Lower lobe of right lung (tissue), 2 donors: ENCODE results near the gene HSPG2. TPM values are rescaled to one million over a fixed set of nuclear protein-coding genes. Genes with fewer than 3 reads are reported as not detected.

Experiments
- ATAC-seq, 2 donors: fragments of 200-7000 bp; cut with Tn5 transposase; one replicate each; pipeline ENCODE4 v1.9.1; 2020 to 2022; ENCODE audit warnings: mild to moderate bottlenecking in 2 of 2, moderate library complexity in 2 of 2
- DNase-seq: peaks from one replicate; pipeline ENCODE4 v3.0.0-alpha.2; 2020
- H3K27ac ChIP-seq: fragments of 200-600 bp; one replicate; pipeline ENCODE4 v1.8.0; 2022
- H3K27me3 ChIP-seq: fragments of 200-600 bp; one replicate; pipeline ENCODE4 v1.8.0; 2022; ENCODE audit warnings: low read depth
- H3K36me3 ChIP-seq: fragments of 200-600 bp; one replicate; pipeline ENCODE4 v1.8.0; 2022; ENCODE audit warnings: mild to moderate bottlenecking
- H3K4me1 ChIP-seq: fragments of 200-600 bp; one replicate; pipeline ENCODE4 v1.8.0; 2022
- H3K4me3 ChIP-seq: fragments of 200-600 bp; one replicate; pipeline ENCODE4 v1.8.0; 2022; ENCODE audit warnings: mild to moderate bottlenecking
- H3K9me3 ChIP-seq: fragments of 200-600 bp; one replicate; pipeline ENCODE4 v1.8.0; 2022
- intact Hi-C: fragments of 100-400 bp; cut with DNase I; formaldehyde crosslinking; loops from one replicate; pipeline ENCODE4 v1.11.0; 2022
- total RNA-seq: library from RNA; stranded (reverse); fragmentation: NEBNext Ultra II Directional; extraction: Animal tissue kit (Norgen Biotek cat#: 25700); gene quantifications from one replicate; pipeline ENCODE4 v1.2.1, GENCODE V29; 2021
- TF ChIP-seq, protein P1 (sequence below): fragments of 200-600 bp; IDR thresholded peaks from one replicate; pipeline ENCODE4 v1.8.0; 2022; ENCODE audit warnings: antibody characterized with exemption, mild to moderate bottlenecking
- donor health status: DM: no; HTN: yes; CAD: no; lungs with severe emphysema.

HSPG2 gene
- total RNA-seq, 1 donor from 2014 or later, result 216 TPM

DNA sequence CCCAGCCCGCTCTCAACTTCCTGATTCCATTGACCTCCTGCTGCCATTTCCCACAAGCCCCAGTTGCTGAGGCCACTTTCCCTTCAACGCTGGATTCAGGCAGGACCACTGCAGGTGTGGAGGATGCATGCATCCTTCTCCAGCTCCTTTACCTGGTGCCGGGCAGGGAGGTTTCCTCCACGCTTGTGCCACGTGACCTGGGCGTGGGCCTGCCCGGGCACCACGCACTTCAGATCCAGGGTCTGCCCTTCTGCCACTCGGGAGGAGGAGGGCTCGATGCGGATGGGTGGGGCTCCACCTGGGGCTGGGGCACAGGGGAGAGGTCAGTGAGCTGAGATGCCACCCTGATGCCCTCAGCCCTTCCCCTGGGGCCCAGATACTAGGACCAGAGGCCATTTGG lies 93.1 kb downstream of the HSPG2 start:
- peaks cover 100% of the 10 kb centered on the region for H3K36me3 ChIP-seq
- intact Hi-C loops, result no loop called here

DNA sequence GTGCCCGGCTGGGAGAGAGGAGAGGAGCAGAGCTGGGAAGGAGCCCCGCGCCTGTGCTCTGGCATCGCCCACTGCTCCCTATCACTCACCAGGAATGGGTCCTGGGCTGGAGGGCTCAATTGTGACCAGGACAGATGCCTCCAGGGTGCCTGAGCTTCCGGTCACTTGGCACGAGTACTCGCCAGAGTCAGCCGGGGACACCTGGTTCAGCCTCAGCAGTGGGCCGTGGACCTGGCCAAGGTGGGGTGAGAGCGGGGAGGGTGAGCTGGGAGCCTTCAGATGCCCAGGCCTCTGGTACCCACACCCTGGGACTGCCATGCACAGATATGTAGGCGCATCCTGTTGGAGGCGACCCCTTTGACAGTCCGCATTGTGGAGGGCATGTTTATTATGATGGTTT lies 93.9 kb downstream of the HSPG2 start:
- no peak for ATAC-seq
- DNase-seq, result no peak
- no peaks in the 10 kb centered on the region for H3K4me1 ChIP-seq
- intact Hi-C loops, result no loop called here
- no peaks in the 10 kb centered on the region for H3K27me3 ChIP-seq
- TF ChIP-seq, protein P1, sequence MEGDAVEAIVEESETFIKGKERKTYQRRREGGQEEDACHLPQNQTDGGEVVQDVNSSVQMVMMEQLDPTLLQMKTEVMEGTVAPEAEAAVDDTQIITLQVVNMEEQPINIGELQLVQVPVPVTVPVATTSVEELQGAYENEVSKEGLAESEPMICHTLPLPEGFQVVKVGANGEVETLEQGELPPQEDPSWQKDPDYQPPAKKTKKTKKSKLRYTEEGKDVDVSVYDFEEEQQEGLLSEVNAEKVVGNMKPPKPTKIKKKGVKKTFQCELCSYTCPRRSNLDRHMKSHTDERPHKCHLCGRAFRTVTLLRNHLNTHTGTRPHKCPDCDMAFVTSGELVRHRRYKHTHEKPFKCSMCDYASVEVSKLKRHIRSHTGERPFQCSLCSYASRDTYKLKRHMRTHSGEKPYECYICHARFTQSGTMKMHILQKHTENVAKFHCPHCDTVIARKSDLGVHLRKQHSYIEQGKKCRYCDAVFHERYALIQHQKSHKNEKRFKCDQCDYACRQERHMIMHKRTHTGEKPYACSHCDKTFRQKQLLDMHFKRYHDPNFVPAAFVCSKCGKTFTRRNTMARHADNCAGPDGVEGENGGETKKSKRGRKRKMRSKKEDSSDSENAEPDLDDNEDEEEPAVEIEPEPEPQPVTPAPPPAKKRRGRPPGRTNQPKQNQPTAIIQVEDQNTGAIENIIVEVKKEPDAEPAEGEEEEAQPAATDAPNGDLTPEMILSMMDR, result no peak
- H3K27ac ChIP-seq, result no peak overlapping the region
- no peak overlapping the region for H3K4me3 ChIP-seq
- H3K9me3 ChIP-seq, result no peaks in the 10 kb centered on the region
- H3K36me3 ChIP-seq, result peaks cover 100% of the 10 kb centered on the region

More for the DNA sequence above, 93.1 kb downstream of the HSPG2 start:
- no peaks in the 10 kb centered on the region for H3K4me1 ChIP-seq
- ATAC-seq, result no peak
- H3K27ac ChIP-seq, result no peak overlapping the region
- TF ChIP-seq, protein P1, result no peak
- no peak overlapping the region for H3K4me3 ChIP-seq
- H3K9me3 ChIP-seq, result no peaks in the 10 kb centered on the region
- H3K27me3 ChIP-seq, result no peaks in the 10 kb centered on the region
- no peak for DNase-seq

DNA sequence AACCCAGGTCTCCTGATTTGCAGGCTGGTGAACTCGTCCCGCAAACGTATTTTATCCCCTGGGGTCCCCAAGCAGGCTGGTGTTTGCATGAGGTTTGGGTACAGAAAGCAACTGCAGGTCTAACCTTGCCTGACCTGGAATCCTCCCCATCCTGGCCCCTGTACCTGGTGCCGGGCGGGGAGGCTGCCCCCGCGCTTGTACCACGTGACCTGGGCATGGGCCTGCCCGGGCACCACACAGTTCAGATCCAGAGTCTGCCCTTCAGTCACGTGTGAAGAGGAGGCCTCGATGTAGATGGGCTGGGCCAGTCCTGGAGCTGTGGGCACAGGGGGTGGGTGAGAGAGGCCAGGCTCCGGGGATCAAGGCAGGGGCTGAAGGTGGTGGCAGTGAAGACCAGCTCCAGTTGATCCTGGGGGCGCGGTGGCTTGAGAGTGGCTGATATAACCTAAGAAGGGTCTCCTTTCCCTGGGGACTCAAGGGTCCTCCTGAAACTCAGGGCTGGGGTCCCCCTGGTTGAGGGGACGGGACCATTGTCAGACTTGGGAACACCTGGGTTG lies 94.4 kb downstream of the HSPG2 start:
- DNase-seq, result peak; percentile 47
- Histone ChIP-seq H3K9me3 (no peaks in the 10 kb centered on the region), H3K36me3 (peaks cover 100% of the 10 kb centered on the region), H3K27me3 (no peaks in the 10 kb centered on the region), H3K4me3 (no peak overlapping the region), H3K27ac (no peak overlapping the region), H3K4me1 (no peaks in the 10 kb centered on the region)
- intact Hi-C loops, result no loop called here
- TF ChIP-seq, protein P1, result no peak
- ATAC-seq, result no peak

DNA sequence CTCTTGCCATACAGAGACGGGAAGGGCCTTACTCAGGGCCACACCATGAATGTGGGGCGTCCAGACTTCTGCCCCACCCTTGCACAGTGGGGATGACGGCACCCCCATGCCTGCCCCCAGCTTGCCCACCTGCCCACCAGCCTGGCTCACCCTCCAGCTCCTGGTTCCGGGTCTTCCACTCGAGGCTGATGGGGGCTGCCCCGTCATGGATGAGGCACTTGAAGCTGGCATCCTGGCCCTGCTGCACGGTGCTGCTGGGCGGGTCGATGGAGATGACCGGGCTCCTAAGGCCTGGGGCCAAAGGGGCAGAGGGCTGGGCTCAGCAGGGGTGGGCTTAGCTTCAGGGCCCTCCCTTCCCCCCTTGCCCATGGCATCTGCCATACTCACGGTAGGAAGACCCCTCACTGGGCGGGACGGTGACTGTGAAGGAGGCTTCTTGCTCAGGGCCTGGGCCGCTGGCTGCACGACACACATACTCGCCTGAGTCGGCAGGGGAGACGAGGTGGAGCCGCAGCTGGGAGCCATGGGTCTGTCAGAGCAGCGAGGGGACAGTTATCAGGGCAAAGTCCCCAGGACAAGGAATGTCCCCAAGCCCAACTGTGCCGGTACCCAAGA lies 95.2 kb downstream of the HSPG2 start:
- TF ChIP-seq, protein P1, result no peak
- no peak overlapping the region for H3K27ac ChIP-seq
- no peaks in the 10 kb centered on the region for H3K4me1 ChIP-seq
- no peaks in the 10 kb centered on the region for H3K9me3 ChIP-seq
- intact Hi-C loops, result no loop called here
- no peaks in the 10 kb centered on the region for H3K27me3 ChIP-seq
- DNase-seq (no peak), ATAC-seq (no peak)
- no peak overlapping the region for H3K4me3 ChIP-seq
- peaks cover 100% of the 10 kb centered on the region for H3K36me3 ChIP-seq

DNA sequence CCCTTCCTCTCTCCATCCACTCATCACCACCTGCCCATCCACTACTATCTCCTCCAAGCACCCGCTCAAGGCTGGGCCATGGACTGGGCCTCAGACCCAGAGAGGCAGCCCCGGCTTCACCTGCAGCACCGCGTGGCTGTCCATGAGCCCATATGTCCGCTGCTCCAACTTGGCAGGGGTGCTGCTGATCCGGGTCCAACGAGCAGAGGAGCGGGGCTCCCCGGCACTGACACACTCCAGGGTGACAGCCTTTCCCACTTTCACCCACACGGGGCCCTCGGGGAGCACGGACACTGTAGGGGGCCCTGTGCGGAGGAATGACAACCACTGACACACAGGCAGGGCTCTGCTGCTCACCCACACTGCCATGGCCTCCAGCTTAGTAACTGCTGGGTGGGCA lies 96.1 kb downstream of the HSPG2 start:
- TF ChIP-seq, protein P1, result no peak
- H3K36me3 ChIP-seq, result peaks cover 100% of the 10 kb centered on the region
- no peaks in the 10 kb centered on the region for H3K27me3 ChIP-seq
- ATAC-seq (no peak), DNase-seq (no peak)
- no peaks in the 10 kb centered on the region for H3K4me1 ChIP-seq
- H3K4me3 ChIP-seq, result no peak overlapping the region
- H3K9me3 ChIP-seq, result no peaks in the 10 kb centered on the region
- intact Hi-C loops, result no loop called here
- H3K27ac ChIP-seq, result no peak overlapping the region
